ENCODE results near the gene MSI2. TPM values are rescaled to one million over a fixed set of nuclear protein-coding genes. Genes with fewer than 3 reads are reported as not detected.
A peak's percentile ranks its signal among the peaks of the same experiment; 100 is the strongest.

The MSI2 gene
- total RNA-seq, 1 experiment from 2014 or later, result 174 TPM

DNA sequence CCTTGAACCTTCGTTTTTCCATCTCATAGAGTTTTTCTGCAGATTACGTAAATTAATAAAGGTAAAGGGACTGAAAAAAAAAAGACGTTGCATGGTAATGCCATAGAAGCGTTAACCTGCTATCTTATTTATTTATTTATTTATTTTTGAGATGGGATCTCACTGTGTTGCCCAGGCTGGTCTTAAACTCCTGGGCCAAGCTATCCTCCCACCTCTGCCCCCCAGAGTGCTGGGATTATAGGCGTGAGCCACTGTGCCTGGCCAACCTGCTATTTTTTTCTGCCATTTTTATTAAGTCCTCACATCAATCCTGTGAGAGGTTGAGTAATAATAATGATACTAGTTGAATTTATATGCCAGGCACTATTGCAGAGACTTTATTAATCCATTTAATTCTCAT lies 7.9 kb downstream of the MSI2 start:
- no peak for DNase-seq
- no peak overlapping the region for H3K4me3 ChIP-seq (ENCODE audit: low read depth, low read length)
- H3K36me3 ChIP-seq (ENCODE audit: control insufficient read depth, insufficient read depth, low read length), result peaks cover 7% of the 10 kb centered on the region
- H3K27me3 ChIP-seq (replicated peaks; ENCODE audit: control insufficient read depth, insufficient read depth, low read length), result no peaks in the 10 kb centered on the region
- intact Hi-C loops (cut with micrococcal nuclease; ENCODE audit: unreplicated experiment), result no loop called here
- POLR2A ChIA-PET, result no interaction called here
- no TSS peak for BruUV-seq (replicated peaks)
- H3K4me3 Mint-ChIP-seq (ENCODE audit: unreplicated experiment), result no peak overlapping the region
- H3K4me1 ChIP-seq, result peaks cover 30% of the 10 kb centered on the region
- peaks cover 92% of the 10 kb centered on the region for H3K36me3 Mint-ChIP-seq (ENCODE audit: insufficient read depth, unreplicated experiment)
- TF ChIP-seq, protein P1, sequence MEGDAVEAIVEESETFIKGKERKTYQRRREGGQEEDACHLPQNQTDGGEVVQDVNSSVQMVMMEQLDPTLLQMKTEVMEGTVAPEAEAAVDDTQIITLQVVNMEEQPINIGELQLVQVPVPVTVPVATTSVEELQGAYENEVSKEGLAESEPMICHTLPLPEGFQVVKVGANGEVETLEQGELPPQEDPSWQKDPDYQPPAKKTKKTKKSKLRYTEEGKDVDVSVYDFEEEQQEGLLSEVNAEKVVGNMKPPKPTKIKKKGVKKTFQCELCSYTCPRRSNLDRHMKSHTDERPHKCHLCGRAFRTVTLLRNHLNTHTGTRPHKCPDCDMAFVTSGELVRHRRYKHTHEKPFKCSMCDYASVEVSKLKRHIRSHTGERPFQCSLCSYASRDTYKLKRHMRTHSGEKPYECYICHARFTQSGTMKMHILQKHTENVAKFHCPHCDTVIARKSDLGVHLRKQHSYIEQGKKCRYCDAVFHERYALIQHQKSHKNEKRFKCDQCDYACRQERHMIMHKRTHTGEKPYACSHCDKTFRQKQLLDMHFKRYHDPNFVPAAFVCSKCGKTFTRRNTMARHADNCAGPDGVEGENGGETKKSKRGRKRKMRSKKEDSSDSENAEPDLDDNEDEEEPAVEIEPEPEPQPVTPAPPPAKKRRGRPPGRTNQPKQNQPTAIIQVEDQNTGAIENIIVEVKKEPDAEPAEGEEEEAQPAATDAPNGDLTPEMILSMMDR (IDR thresholded peaks at IDR 0.05; ENCODE audit: insufficient read depth in 1 of 2, low read depth in 1 of 2, low read length in 1 of 2, severe bottlenecking in 1 of 2, unreplicated experiment in 1 of 2), result no peak
- no peaks in the 10 kb centered on the region for H3K9me3 ChIP-seq
- peak overlapping the region; percentile 9 for H3K27ac Mint-ChIP-seq (ENCODE audit: unreplicated experiment)
- H3K4me1 Mint-ChIP-seq (ENCODE audit: low read depth, unreplicated experiment), result peaks cover 31% of the 10 kb centered on the region
- no peaks in the 10 kb centered on the region for H3K27me3 Mint-ChIP-seq (ENCODE audit: insufficient read depth, unreplicated experiment)
- no peaks in the 10 kb centered on the region for H3K9me3 Mint-ChIP-seq (ENCODE audit: unreplicated experiment)
- CTCF ChIA-PET, result no interaction called here

DNA sequence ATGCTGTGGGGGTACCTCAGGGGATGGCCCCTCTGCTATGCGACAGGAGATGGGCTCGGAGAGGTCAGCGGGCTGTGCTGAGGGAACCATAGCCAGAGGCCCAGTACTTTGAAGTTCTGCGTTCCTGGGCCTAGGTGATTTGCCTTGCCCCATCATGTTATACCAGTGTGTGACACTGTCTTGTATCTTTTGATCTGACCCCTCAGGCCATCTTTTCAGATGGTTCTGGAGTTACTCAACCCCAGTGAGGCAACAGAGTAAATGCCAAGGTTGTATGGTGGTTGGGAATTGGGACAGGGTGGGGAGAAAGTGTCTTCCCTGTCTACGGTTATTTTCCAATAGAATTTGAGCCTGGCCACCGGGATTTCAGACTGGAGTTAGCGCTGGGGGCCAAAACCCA lies 8.5 kb downstream of the MSI2 start:
- intact Hi-C loops (cut with micrococcal nuclease; ENCODE audit: unreplicated experiment), result no loop called here
- Histone ChIP-seq H3K4me1 (peaks cover 33% of the 10 kb centered on the region), H3K4me3 (ENCODE audit: low read depth, low read length) (no peak overlapping the region), H3K9me3 (no peaks in the 10 kb centered on the region), H3K36me3 (ENCODE audit: control insufficient read depth, insufficient read depth, low read length) (peaks cover 7% of the 10 kb centered on the region), H3K27me3 (replicated peaks; ENCODE audit: control insufficient read depth, insufficient read depth, low read length) (no peaks in the 10 kb centered on the region)
- ChIA-PET CTCF (no interaction called here), POLR2A (no interaction called here)
- Mint-ChIP-seq H3K27me3 (ENCODE audit: insufficient read depth, unreplicated experiment) (no peaks in the 10 kb centered on the region), H3K4me3 (ENCODE audit: unreplicated experiment) (no peak overlapping the region), H3K9me3 (ENCODE audit: unreplicated experiment) (no peaks in the 10 kb centered on the region), H3K27ac (ENCODE audit: unreplicated experiment) (no peak overlapping the region), H3K4me1 (ENCODE audit: low read depth, unreplicated experiment) (peaks cover 33% of the 10 kb centered on the region), H3K36me3 (ENCODE audit: insufficient read depth, unreplicated experiment) (peaks cover 93% of the 10 kb centered on the region)
- peak; percentile 25 to 55 for DNase-seq
- no TSS peak for BruUV-seq (replicated peaks)
- TF ChIP-seq, protein P1 (IDR thresholded peaks at IDR 0.05; ENCODE audit: insufficient read depth in 1 of 2, low read depth in 1 of 2, low read length in 1 of 2, severe bottlenecking in 1 of 2, unreplicated experiment in 1 of 2), result no peak

DNA sequence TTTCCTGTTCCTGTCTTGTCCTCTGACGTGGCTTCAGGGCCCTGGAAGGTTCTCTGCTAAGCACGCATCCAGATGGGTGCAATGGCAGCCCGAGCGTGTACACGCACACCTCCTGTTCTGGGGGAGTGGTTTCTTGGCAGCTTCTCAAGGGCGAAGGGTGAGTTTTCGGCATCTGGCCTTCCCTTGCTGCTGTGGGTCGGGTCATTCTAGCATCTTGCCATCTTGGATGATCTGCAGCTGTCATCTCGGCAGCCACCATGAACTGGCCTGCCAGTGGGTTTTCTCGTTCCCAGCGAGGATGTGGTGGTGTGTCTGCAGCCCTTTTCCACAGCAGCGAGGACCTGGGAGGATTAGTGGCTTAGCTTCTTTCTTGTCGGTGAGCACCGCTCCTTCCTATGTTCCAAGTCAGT lies 10.6 kb downstream of the MSI2 start:
- no peak overlapping the region for H3K4me3 ChIP-seq (ENCODE audit: low read depth, low read length)
- CTCF ChIA-PET, result interaction anchor here (0.6 kb wide), 1 partner anchor 94 kb away, joined by 5 read pairs; no protein-coding TSS in a partner anchor
- no peaks in the 10 kb centered on the region for H3K27me3 ChIP-seq (replicated peaks; ENCODE audit: control insufficient read depth, insufficient read depth, low read length)
- BruUV-seq (replicated peaks), result no TSS peak
- no peaks in the 10 kb centered on the region for H3K27me3 Mint-ChIP-seq (ENCODE audit: insufficient read depth, unreplicated experiment)
- no peak overlapping the region for H3K4me3 Mint-ChIP-seq (ENCODE audit: unreplicated experiment)
- POLR2A ChIA-PET, result no interaction called here
- H3K9me3 ChIP-seq, result no peaks in the 10 kb centered on the region
- no peak for DNase-seq
- intact Hi-C loops (cut with micrococcal nuclease; ENCODE audit: unreplicated experiment), result no loop called here
- peak overlapping the region; percentile 72 for H3K27ac Mint-ChIP-seq (ENCODE audit: unreplicated experiment)
- peaks cover 7% of the 10 kb centered on the region for H3K36me3 ChIP-seq (ENCODE audit: control insufficient read depth, insufficient read depth, low read length)
- H3K4me1 Mint-ChIP-seq (ENCODE audit: low read depth, unreplicated experiment), result peaks cover 53% of the 10 kb centered on the region
- peaks cover 94% of the 10 kb centered on the region for H3K36me3 Mint-ChIP-seq (ENCODE audit: insufficient read depth, unreplicated experiment)
- TF ChIP-seq, protein P1 (IDR thresholded peaks at IDR 0.05; ENCODE audit: insufficient read depth in 1 of 2, low read depth in 1 of 2, low read length in 1 of 2, severe bottlenecking in 1 of 2, unreplicated experiment in 1 of 2), result no peak
- peaks cover 50% of the 10 kb centered on the region for H3K4me1 ChIP-seq
- H3K9me3 Mint-ChIP-seq (ENCODE audit: unreplicated experiment), result no peaks in the 10 kb centered on the region
